NCI-H2081 (cell line): ENCODE measurements around the gene CFAP54.
"Not testable (repeated sequence)": the region's sequence is repeated elsewhere in the genome, so short reads cannot be mapped to it uniquely, and the experiment has no call there.

ENCODE experiments used
- DNase-seq, 2 experiments: peaks; one replicate each; lab custom pipeline; 2025; lab: John Stamatoyannopoulos, UW

Gene CFAP54

DNA sequence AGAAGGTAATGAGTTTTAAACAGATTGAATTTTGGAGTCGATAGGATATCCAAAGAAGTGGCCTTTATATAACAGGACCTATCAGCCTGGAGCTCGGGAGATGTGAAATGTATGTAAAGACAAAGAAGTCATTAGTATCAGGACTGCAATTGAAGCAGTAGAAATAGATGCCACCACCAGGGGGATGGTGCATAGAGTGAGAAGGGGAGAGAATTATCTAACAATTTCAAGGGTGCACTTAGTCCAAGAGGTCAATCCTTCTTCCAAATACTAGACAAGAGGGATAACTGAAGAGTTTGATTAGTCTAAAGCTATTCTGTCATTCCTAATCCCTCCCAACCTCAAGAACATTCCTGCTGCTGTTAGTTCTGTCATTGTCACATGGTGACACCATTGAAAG lies 127.8 kb downstream of the CFAP54 start:
- no peak for DNase-seq

DNA sequence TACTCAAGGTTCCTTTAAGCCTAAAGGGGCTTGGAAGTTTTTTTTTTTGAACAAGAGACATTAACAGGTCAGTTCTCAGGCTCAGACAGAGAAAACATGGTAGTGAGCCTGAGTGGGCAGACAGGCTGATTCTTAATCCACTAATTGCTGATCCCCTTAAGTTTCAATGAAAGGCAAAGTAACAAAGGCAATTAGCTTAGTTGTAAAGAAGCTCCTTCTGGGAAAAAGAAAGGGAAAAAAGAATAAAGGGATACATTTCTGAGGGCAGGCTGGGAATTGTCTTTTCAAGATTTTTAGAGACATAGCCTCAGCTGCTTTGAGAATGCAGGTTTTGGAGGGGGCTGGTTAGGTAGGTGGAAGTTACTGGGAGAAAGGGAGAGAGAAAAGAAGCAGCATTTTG lies 133.8 kb downstream of the CFAP54 start:
- DNase-seq: no peak

- DNase-seq: no peak
These were observed 134.4 kb downstream of the CFAP54 start for GRCh38 chr12:96623656-96624217.

DNA sequence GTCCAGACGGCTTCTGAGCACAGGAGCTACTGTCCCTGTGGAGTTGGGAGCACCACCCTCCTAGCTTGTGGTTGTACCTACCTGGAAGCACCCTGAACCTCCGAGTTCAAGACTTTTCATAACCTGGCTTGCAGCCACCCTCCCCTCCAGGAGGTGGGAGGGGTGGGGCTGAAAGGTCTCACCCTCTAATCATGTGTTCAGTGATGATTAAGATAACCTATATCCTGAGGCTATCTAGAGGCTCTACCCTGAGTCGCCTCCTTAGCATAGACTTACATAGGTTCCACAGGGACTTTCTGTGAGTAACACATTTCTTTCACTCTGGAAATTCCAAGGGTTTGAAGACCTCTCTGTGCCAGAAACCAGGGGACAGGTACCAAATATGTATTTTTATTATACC lies 146.5 kb downstream of the CFAP54 start:
- no peak for DNase-seq

- no peak for DNase-seq
These were observed 147.5 kb downstream of the CFAP54 start for GRCh38 chr12:96636895-96637294.

GRCh38 chr12:96648923-96649322 lies 159.5 kb downstream of the CFAP54 start:
- no peak for DNase-seq

- DNase-seq: no peak
These were observed 163.5 kb downstream of the CFAP54 start for GRCh38 chr12:96652870-96653269.

- no peak for DNase-seq
These were observed 168.7 kb downstream of the CFAP54 start for GRCh38 chr12:96658075-96658474.

- DNase-seq: no peak
These were observed 180.4 kb downstream of the CFAP54 start for GRCh38 chr12:96669786-96670185.

DNA sequence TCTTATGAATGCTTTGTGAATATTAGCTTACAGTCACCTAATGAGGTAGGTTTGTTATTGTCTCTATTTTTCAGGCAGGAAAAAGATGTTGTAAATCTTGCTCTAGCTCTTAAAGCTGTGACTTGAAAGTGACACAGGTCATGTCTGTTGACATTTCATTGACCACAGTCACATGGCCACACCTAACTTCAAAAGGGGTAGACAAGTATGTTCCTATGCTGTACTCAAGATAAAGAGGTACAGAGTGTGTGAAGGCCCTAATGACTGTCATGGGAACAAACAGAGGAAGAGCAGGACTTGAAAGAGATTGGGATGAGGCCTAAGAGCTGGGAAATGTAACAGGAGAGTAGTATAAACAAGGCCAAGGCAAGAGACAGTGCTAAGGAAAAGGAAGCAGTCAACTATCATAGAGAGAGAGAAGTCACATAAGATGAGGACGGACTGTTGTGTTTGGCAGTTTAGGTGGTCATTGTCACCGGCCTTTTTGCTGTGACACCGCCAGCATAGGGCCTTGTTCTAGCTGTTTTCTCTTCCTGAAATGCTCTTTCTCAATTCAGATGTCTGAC lies 181.0 kb downstream of the CFAP54 start:
- no peak for DNase-seq

DNA sequence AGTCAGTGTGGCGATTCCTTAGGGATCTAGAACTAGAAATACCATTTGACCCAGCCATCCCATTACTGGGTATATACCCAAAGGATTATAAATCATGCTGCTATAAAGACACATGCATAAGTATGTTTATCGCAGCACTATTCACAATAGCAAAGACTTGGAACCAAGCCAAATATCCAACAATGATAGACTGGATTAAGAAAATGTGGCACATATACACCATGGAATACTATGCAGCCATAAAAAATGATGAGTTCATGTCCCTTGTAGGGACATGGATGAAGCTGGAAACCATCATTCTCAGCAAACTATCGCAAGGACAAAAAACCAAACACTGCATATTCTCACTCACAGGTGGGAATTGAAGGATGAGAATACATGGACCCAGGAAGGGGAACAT lies 186.1 kb downstream of the CFAP54 start:
- not testable (repeated sequence) for DNase-seq

DNA sequence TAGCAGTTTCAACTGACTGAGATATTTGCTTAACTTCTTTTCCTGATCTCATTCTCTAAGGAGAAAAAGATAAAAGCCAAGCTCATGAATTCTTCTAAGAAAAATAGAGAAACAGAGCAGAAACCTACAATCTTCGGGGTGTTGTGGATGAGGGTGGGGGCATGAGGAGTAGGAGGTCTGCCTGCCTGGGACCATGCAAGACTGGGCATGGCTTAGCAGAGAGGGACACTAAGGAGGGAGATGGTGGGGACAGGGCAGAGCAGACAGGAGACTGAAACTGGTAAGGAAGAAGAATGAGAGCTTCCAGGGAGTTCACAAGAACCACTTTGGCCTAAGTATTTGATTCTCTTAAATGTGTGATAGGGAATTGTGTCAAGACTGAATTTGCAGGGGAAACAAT lies 188.0 kb downstream of the CFAP54 start:
- no peak for DNase-seq

DNA sequence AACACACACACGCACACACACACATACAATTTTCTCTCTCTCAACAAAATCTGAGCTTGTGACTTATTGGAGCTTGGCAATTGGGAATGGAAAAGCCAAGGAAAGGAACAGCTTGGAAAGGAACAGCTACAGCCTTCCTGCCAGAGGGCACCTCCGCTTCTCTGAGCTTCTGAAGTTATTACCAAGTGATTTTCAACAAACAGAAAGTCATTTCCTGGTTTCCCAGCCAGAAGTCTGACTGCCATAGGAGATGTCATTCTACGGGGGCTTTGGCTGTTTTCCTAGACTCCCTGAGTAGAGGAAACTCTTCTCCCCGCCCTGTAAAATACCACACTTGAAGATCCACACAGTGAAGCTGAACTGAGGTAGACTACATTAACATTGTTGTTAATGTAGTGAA lies 198.3 kb downstream of the CFAP54 start:
- DNase-seq: no peak

GRCh38 chr12:96698521-96698920 lies 209.1 kb downstream of the CFAP54 start:
- DNase-seq: no peak

- DNase-seq: no peak
These were observed 209.6 kb downstream of the CFAP54 start for GRCh38 chr12:96698965-96699364.

DNA sequence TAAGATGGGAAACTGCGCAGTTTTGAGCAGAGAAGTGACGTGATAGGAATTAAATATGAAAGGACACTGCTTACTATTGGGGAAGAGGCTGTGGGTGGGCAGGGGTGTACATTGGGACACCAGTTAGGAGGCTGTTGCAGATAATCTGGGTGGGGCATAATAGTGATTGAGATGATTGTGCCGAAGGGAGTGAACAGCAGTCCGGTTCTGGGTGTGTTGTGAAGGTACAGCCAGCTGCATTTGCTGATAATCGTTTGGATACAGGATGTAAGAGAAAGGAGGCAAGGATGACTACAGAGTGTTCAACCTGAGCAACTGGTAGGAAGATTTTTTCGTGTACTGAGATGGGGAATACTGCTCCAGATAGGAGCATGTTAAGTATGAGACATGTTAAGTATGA lies 212.5 kb downstream of the CFAP54 start:
- DNase-seq: no peak

DNA sequence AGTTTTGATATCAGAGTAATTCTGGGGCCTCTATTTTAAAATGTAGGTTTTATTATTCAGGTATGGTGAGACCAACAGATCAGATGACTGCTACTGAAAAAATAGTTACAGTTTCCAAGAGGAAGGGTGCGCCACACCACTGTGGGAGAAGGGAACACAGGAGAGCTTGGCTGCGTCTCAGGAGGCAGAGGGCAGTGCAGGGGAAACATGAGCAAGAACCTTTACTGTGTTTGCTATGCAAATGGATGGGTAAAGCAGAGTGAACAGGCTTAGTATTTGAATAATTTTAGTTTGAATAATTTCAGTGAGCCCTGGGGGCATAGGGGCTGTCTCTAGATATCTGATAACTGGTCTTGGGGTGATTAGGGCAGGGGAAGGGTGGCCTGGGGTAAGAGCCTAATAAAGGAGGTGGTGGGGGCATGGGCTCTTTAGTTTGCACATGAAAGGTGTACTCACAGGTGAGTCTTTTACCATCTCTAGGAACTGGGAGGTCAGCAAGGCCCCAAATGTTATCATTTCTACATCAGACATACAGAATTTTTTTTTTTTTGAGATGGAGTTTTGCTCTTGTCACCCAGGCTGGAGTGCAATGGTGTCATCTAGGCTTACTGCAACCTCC lies 220.9 kb downstream of the CFAP54 start:
- DNase-seq: peak; percentile 8 to 41

GRCh38 chr12:96711364-96711763 lies 222.0 kb downstream of the CFAP54 start:
- no peak for DNase-seq

DNA sequence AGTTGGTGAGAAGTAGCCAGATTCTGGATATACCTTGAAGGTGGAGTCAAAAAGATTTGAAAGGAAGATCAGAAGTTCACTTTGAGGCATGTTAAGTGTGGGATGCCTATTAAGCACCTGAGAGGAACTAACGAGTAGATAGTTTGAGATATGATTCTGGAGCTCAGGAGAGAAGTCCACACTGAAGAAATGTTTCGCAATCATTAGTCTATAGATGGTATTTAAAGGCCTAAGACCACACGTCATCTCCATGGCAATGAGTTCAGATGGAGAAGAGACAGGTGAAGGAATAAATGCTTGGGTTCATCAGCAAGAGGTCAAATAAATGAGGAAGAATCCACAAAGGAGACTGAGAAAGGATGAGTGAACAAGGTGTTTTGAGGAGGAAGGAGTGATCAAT lies 224.8 kb downstream of the CFAP54 start:
- no peak for DNase-seq

- peak in 1 of 2 experiments; percentile 33 for DNase-seq
These were observed 230.4 kb downstream of the CFAP54 start for GRCh38 chr12:96719660-96720362.

DNA sequence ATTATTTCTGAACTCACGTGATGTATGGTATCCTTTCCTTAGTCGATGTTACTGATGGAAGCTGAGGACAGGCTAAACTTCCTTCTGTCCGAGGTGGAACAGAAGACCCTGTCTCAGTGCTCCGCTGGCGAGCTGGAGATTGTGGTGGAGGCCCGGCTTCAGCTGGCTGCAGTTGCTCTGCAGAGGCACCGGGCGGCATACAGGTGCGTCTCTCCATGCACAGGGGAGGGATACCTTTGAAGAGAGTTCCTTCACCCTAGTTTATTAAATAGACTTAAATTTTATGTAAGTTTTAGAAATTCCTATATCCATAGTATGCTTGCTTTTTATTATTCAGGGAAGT lies 231.0 kb downstream of the CFAP54 start:
- DNase-seq: peak; percentile 22 to 56

GRCh38 chr12:96729466-96729865 lies 240.1 kb downstream of the CFAP54 start:
- not testable (repeated sequence) for DNase-seq

GRCh38 chr12:96729886-96730285 lies 240.5 kb downstream of the CFAP54 start:
- no peak for DNase-seq
